Measurements from ENCODE around the gene NDUFAF3. TPM values are rescaled to one million over a fixed set of nuclear protein-coding genes. Genes with fewer than 3 reads are reported as not detected.

The NDUFAF3 gene
- polyA plus RNA-seq, 3 donors, result 42.1 to 93.4 (median 88.8) TPM

- Histone ChIP-seq H3K36me3 (replicated peaks in 1 of 2; ENCODE audit: control insufficient read depth in 1 of 2, insufficient read depth in 2 of 2, low read length in 2 of 2) (peaks cover 59 to 73% of the 10 kb centered on the region in 2 donors), H3K4me2 (replicated peaks; ENCODE audit: extremely low read depth, low read length, poor library complexity, severe bottlenecking) (no peak overlapping the region)
- peak overlapping the region in 5 of 7 donors; percentile 30 to 72 (median 58) for H3K27ac Mint-ChIP-seq
These were observed 37.3 kb upstream of the NDUFAF3 start for GRCh38 chr3:48984663-48985062.

GRCh38 chr3:48985831-48986376, 36.0 kb upstream of the NDUFAF3 start:
- Mint-ChIP-seq H3K4me3 (no peak overlapping the region), H3K27ac (peak overlapping the region in 3 of 7 donors; percentile 2 to 51 (median 42))
- WGBS (ENCODE audit: insufficient coverage), result 98% methylated on average over 6 of the region's 7 CpGs

More at GRCh38 chr3:48984663-48985062, 37.3 kb upstream of the NDUFAF3 start:
- peaks cover 59 to 69% of the 10 kb centered on the region in 2 donors for H3K36me3 Mint-ChIP-seq
- H3K27me3 Mint-ChIP-seq (ENCODE audit: low read depth in 3 of 3), result peaks cover 0 to 1% (median 0%) of the 10 kb centered on the region in 3 donors
- intact Hi-C loops (cut with micrococcal nuclease), result loop anchor here in 1 of 2 donors (5.0 to 10.0 kb wide), 4 partner anchors 38 to 173 kb away; partner anchors contain the start of genes LAMB2, NDUFAF3 and QRICH1
- Histone ChIP-seq H2AFZ (ENCODE audit: insufficient read depth, low read depth, low read length, poor library complexity, severe bottlenecking) (no peak overlapping the region), H3K27ac (ENCODE audit: low read depth in 1 of 2, low read length in 2 of 2) (peak overlapping the region in 1 of 2 donors; percentile 62), H3K9me3 (replicated peaks in 1 of 2; ENCODE audit: control insufficient read depth in 1 of 2, insufficient read depth in 1 of 2, low read length in 2 of 2) (no peaks in the 10 kb centered on the region), H3K79me2 (ENCODE audit: insufficient read depth, low read length) (no peaks in the 10 kb centered on the region), H3K9ac (ENCODE audit: insufficient read depth, low read length, poor library complexity, severe bottlenecking) (peak overlapping the region; percentile 9), H3K4me1 (ENCODE audit: control insufficient read depth in 1 of 2, insufficient read depth in 2 of 2, low read length in 2 of 2) (peaks cover 9% of the 10 kb centered on the region in 2 donors), H3K27me3 (ENCODE audit: control insufficient read depth in 2 of 2, insufficient read depth in 2 of 2, low read length in 2 of 2) (no peaks in the 10 kb centered on the region), H3K4me3 (replicated peaks in 1 of 3; ENCODE audit: low read depth in 2 of 3, low read length in 3 of 3) (no peak overlapping the region), H4K20me1 (ENCODE audit: insufficient read depth, low read length) (no peaks in the 10 kb centered on the region)
- no peak for TF ChIP-seq CTCF (IDR thresholded peaks at IDR 0.05)
- DNase-seq, result peak; percentile 15 to 59 (median 23)
- peaks cover 19% of the 10 kb centered on the region for H3K4me1 Mint-ChIP-seq
- H3K4me3 Mint-ChIP-seq, result peak overlapping the region in 1 of 2 donors; percentile 21
- H3K9me3 Mint-ChIP-seq, result no peaks in the 10 kb centered on the region

More at GRCh38 chr3:48985831-48986376, 36.0 kb upstream of the NDUFAF3 start:
- Histone ChIP-seq H2AFZ (ENCODE audit: insufficient read depth, low read depth, low read length, poor library complexity, severe bottlenecking) (no peak overlapping the region), H3K79me2 (ENCODE audit: insufficient read depth, low read length) (peaks cover 7% of the 10 kb centered on the region), H3K4me1 (ENCODE audit: control insufficient read depth in 1 of 2, insufficient read depth in 2 of 2, low read length in 2 of 2) (peaks cover 13 to 18% of the 10 kb centered on the region in 2 donors), H3K27ac (ENCODE audit: low read depth in 1 of 2, low read length in 2 of 2) (no peak overlapping the region), H4K20me1 (ENCODE audit: insufficient read depth, low read length) (no peaks in the 10 kb centered on the region), H3K4me3 (replicated peaks in 1 of 3; ENCODE audit: low read depth in 2 of 3, low read length in 3 of 3) (no peak overlapping the region), H3K9me3 (replicated peaks in 1 of 2; ENCODE audit: control insufficient read depth in 1 of 2, insufficient read depth in 1 of 2, low read length in 2 of 2) (no peaks in the 10 kb centered on the region), H3K36me3 (replicated peaks in 1 of 2; ENCODE audit: control insufficient read depth in 1 of 2, insufficient read depth in 2 of 2, low read length in 2 of 2) (peaks cover 49 to 60% of the 10 kb centered on the region in 2 donors), H3K4me2 (replicated peaks; ENCODE audit: extremely low read depth, low read length, poor library complexity, severe bottlenecking) (no peak overlapping the region), H3K9ac (ENCODE audit: insufficient read depth, low read length, poor library complexity, severe bottlenecking) (no peak overlapping the region), H3K27me3 (ENCODE audit: control insufficient read depth in 2 of 2, insufficient read depth in 2 of 2, low read length in 2 of 2) (no peaks in the 10 kb centered on the region)
- DNase-seq, result no peak
- no peak for TF ChIP-seq CTCF (IDR thresholded peaks at IDR 0.05)
- H3K9me3 Mint-ChIP-seq, result no peaks in the 10 kb centered on the region
- peaks cover 23% of the 10 kb centered on the region for H3K4me1 Mint-ChIP-seq
- peaks cover 46 to 57% of the 10 kb centered on the region in 2 donors for H3K36me3 Mint-ChIP-seq
- intact Hi-C loops (cut with micrococcal nuclease), result loop anchor here in 1 of 2 donors (5.0 to 10.0 kb wide), 4 partner anchors 36 to 171 kb away; partner anchors contain the start of genes LAMB2, NDUFAF3 and QRICH1
- peaks cover 0 to 1% (median 0%) of the 10 kb centered on the region in 3 donors for H3K27me3 Mint-ChIP-seq (ENCODE audit: low read depth in 3 of 3)
